GM20000 (cell line): Measurements from ENCODE around the gene TANGO6.

Experiments used
- DNase-seq: peaks from one replicate; pipeline ENCODE4 v3.0.0; 2012; ENCODE audit warnings: low spot score
- CTCF ChIP-seq: IDR thresholded peaks from 2 replicates; pipeline ENCODE4 v1.5.1; 2012; ENCODE audit warnings: mild to moderate bottlenecking, control low read depth; ENCODE audit errors: extremely low read depth, missing control alignments

Gene TANGO6

DNA sequence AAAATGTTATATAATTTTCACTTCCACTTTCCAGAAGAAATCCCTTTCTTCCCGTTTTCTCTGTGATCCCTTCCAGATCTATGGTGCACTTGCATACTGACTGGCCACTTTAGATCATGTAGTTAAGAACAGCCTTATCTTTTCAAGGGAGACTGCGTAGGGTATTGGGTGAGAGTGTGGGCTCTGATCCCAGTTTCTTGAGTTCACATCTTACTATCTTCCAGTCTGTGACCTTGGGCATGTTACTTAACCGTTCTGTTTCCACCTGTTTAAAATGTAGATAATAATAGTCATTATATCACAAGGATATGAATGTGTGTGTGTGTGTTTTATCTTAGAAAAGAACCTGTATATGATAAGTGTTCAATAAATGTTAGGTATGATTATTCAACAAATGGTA is 83.7 kb downstream of the TANGO6 start:
- no peak for TF ChIP-seq CTCF
- DNase-seq: no peak

DNA sequence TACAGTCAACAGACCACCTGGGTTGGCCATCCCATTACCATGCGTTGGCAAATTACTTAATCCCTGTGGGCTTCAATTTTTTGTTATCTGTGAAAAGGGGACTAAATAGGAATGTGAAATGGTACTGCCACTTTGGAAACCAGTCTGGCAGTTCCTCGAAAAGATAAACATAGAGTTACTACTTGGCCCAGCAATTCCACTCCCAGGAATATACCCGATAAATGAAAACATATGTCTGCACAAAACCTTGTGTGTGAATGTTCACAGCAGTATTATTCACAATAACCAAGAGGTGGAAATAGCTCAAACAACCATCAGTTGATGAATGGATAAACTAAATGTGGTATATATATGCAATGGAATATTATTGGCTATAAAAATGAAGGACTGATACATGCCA is 87.9 kb downstream of the TANGO6 start:
- TF ChIP-seq CTCF: no peak

DNA sequence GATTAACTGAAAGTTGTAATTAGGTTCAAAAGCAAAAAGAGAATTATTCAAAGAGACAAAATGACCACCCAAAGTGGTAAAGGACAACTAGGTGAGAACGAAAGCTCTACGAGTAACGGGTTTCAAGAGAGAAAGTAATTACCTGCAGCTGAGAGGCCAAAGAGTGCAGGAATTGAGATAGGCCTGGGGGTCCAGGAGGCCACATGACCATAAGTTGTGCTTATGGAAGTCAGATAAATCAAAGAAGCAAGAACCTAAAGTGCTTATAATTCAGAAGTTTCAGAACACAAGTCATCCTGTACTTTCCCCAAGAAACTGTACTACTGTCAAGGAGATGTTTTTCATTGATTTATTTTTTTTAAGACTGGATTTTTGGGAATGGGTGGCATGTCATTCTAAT is 91.1 kb downstream of the TANGO6 start:
- no peak for DNase-seq
- TF ChIP-seq CTCF: no peak

More for the DNA sequence above, 87.9 kb downstream of the TANGO6 start:
- DNase-seq: no peak

DNA sequence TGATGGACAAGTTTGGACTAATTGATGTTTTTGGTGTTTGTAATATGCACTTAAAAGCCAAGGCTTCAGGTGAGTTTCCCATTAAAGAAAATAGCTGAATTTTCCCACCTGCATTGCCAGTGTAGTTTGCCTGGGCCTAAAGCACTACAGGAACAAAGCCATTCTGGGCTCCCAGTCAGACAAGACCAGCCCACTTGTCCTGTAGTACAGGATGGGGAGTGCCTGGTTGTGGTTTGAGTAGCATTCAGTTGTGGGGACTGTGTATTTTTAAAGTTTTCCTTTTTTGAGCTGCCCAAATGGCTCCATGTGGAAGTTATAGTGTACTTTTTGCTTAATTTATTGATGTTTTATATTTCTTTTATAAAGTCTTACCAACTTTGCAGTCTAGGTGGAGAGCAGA is 91.7 kb downstream of the TANGO6 start:
- no peak for DNase-seq
- TF ChIP-seq CTCF: no peak

DNA sequence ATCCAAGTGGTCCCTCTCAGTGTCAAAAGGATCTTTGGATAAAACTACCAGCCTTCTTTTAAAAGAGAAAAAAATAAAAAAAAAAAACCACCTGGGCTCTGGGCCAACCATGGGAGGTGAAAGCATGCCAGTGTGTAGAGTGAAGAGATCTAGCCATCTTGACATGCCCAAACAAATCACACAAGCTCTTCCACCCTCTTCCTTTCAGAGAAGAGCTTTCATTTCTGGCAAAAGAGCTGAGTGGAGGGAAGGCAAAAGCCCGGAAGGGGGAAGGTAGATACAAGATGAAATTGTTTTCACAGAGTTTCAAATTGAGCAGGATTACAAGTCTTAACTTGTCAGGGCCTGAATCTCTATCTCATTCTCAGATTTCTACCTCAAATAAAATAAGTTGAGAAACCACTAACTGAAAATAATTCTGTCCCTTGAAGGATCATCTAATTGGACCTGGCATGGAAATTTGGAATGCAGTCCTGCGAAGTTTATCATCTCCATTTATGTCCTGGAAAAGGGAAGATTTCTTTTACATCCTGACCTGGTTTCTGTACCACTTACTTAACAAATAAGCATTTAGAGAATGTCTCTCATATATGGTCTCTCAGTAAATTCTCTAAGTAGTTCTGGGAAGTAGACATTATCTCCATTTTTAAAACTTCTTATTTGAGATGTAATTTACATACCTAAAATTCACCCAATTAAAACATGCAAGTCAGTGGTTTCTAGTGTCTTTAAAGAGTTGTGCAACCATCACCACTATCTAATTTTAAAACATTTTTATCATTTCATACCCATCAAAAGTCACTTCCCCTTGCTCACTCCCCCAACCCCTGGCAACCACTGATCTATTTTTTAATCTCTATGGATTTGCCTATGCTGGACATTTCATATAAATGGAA is 93.7 kb downstream of the TANGO6 start:
- TF ChIP-seq CTCF: no peak
- DNase-seq: no peak

DNA sequence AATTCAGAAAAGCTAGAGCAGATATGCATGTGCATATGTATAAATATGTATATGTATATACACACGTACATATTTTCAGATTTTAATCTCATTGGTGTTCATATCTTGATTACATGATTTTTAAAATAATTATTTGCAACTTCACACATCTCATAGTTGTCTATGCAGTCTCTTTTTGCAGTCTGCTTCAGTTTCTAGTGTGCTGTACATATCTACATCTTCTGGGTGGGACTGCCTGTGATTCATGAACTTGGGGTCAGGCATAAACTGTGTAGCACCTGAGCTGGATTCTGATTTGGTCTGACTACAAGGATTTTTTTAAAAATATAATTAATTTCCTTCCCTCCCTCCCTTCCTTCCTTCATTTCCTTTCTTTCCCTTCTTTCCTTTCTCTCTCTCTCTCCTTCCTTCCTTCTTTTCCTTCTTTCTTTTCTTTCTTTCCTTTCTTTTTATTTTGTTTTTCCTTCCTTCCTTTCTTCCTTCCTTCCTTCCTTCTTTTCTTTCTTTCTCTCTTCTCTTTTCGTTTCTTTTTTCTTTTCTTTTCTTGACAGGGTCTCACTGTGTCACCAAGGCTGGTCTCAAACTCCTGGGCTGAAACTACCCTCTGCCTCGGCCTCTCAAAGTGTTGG is 96.5 kb downstream of the TANGO6 start:
- TF ChIP-seq CTCF: no peak
- no peak for DNase-seq

DNA sequence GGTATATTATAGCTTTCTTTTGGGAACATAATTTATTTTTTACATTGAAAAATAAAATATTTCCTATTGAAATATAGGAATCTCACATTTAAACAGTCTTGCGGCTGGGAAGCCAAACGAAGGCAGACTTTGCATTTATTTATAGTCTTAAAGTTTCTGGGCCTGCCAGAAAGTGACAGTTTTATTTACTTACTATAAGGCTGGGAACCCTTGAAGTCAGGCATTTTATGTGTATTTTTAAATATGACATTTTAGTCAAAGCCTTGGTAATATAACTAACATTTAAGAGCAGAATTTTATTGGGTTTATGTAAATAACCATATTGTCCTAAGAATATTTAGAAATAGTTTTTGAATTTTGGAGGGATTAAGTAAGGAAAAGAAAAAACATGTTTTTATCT is 97.5 kb downstream of the TANGO6 start:
- no peak for TF ChIP-seq CTCF
- DNase-seq: no peak
